ENCODE measurements around the gene DCLK2.

GRCh38 chr4:150289198-150289597 is 211.0 kb downstream of the DCLK2 start:
- no peak for TF ChIP-seq CTCF (IDR thresholded peaks at IDR 0.05; ENCODE audit: low read depth, low read length)
- no peak for TF ChIP-seq EZH2phosphoT487 (IDR thresholded peaks at IDR 0.05; ENCODE audit: low read depth)

Data from OCI-LY3 (cell line).